ENCODE measurements around the gene OR52A5.
"Not testable (repeated sequence)": the region's sequence is repeated elsewhere in the genome, so short reads cannot be mapped to it uniquely, and the experiment has no call there.

GRCh38 chr11:5164807-5165206 lies 26.7 kb upstream of the OR52A5 start:
- TF ChIP-seq, protein P1, sequence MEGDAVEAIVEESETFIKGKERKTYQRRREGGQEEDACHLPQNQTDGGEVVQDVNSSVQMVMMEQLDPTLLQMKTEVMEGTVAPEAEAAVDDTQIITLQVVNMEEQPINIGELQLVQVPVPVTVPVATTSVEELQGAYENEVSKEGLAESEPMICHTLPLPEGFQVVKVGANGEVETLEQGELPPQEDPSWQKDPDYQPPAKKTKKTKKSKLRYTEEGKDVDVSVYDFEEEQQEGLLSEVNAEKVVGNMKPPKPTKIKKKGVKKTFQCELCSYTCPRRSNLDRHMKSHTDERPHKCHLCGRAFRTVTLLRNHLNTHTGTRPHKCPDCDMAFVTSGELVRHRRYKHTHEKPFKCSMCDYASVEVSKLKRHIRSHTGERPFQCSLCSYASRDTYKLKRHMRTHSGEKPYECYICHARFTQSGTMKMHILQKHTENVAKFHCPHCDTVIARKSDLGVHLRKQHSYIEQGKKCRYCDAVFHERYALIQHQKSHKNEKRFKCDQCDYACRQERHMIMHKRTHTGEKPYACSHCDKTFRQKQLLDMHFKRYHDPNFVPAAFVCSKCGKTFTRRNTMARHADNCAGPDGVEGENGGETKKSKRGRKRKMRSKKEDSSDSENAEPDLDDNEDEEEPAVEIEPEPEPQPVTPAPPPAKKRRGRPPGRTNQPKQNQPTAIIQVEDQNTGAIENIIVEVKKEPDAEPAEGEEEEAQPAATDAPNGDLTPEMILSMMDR (IDR thresholded peaks at IDR 0.05), result not testable (repeated sequence)
- TF ChIP-seq EZH2 (IDR thresholded peaks at IDR 0.05; ENCODE audit: borderline replicate concordance, insufficient read depth, low read depth, low read length, poor library complexity, severe bottlenecking), result not testable (repeated sequence)
